GM21367 (cell line): ENCODE data around the gene GPR137B.
"Not testable (repeated sequence)": the region's sequence is repeated elsewhere in the genome, so short reads cannot be mapped to it uniquely, and the experiment has no call there.

ENCODE experiments used
- ATAC-seq: cut with Tn5 transposase; IDR thresholded peaks from one replicate; pipeline ENCODE4 v1.9.1; 2021; ENCODE audit not compliant: unreplicated experiment

GPR137B gene

GRCh38 chr1:236159704-236160539 lies 17.6 kb downstream of the GPR137B start:
- peak; percentile 42 for ATAC-seq

- ATAC-seq = no peak
Measured at GRCh38 chr1:236160540-236161127, 18.3 kb downstream of the GPR137B start.

- ATAC-seq = no peak
Measured at GRCh38 chr1:236161230-236161629, 18.9 kb downstream of the GPR137B start.

- ATAC-seq = not testable (repeated sequence)
Measured at GRCh38 chr1:236161755-236162154, 19.4 kb downstream of the GPR137B start.

GRCh38 chr1:236163463-236164153 lies 21.3 kb downstream of the GPR137B start:
- ATAC-seq = no peak

GRCh38 chr1:236164273-236164672 lies 21.9 kb downstream of the GPR137B start:
- ATAC-seq = no peak

GRCh38 chr1:236165238-236165981 lies 23.1 kb downstream of the GPR137B start:
- ATAC-seq = no peak

- no peak for ATAC-seq
Measured at GRCh38 chr1:236166041-236166440, 23.7 kb downstream of the GPR137B start.

GRCh38 chr1:236167154-236167553 lies 24.8 kb downstream of the GPR137B start:
- no peak for ATAC-seq

GRCh38 chr1:236167578-236167977 lies 25.2 kb downstream of the GPR137B start:
- no peak for ATAC-seq

- ATAC-seq = no peak
Measured at GRCh38 chr1:236168716-236169429, 26.5 kb downstream of the GPR137B start.

- no peak for ATAC-seq
Measured at GRCh38 chr1:236172041-236172579, 29.8 kb downstream of the GPR137B start.

GRCh38 chr1:236173174-236173767 lies 30.9 kb downstream of the GPR137B start:
- ATAC-seq = no peak

- ATAC-seq = peak; percentile 92
Measured at GRCh38 chr1:236175642-236176336, 33.5 kb downstream of the GPR137B start.

- ATAC-seq = no peak
Measured at GRCh38 chr1:236176337-236177336, 34.3 kb downstream of the GPR137B start.

GRCh38 chr1:236179634-236180033 lies 37.3 kb downstream of the GPR137B start:
- no peak for ATAC-seq

GRCh38 chr1:236181059-236181458 lies 38.7 kb downstream of the GPR137B start:
- no peak for ATAC-seq

- no peak for ATAC-seq
Measured at GRCh38 chr1:236185687-236186086, 43.3 kb downstream of the GPR137B start.
